Measurements from ENCODE around the gene LOX.

DNA sequence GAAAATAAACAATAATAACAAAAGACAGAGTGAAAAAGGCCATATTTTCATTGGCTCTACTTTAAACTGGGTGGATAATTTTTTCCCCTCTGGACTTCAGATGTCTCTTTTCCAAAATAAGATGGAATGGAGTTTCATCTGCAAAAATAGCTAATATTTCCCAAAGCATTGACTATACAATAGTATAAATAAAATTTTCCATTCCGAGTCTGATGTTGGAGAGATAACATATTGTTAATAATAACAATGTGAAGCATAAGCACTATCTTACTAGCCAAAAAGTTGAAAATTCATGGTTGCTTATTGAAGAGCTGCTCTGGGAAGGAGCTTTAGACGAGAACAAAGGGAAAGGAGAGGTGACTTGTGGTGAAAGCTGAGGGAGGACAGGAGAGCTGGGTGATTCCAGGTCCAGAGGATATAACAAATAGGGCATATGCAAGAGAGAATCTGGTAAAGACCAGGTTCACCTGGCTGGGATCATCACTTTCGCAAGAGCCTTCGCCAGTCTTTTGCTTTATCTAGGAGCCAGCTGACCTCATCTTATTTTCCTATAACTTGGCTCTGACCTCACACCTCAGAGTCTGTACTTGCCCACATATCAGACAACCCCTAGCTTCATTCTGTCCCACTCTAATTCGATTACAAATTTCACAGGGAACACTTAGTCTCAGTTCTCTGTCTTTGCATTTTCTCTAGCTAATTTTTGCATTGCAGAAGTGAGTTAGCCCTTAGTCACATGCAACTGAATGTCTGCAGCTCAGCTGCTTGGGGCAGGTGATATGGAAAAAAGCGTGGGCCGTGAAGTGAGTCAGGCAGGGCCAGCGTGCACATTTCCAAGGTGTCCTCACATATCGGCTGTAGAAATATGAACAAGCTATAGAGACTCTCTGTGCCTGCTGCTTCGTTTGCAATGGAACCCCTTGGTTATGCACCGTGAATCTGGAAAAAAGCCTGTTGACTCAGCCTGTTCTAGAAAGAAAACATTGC is 43.7 kb upstream of the LOX start:
- TF ChIP-seq TAF1 (IDR thresholded peaks at IDR 0.05; ENCODE audit: low read depth) (no peak), RAD21 (IDR thresholded peaks at IDR 0.05; ENCODE audit: low read depth) (no peak), REST (IDR thresholded peaks at IDR 0.05; ENCODE audit: low read depth) (no peak), EP300 (IDR thresholded peaks at IDR 0.05; ENCODE audit: borderline replicate concordance) (no peak), CEBPB (IDR thresholded peaks at IDR 0.05) (no peak), EGR1 (IDR thresholded peaks at IDR 0.05) (no peak), YY1 (IDR thresholded peaks at IDR 0.05; ENCODE audit: low read depth) (no peak), CREB1 (IDR thresholded peaks at IDR 0.05; ENCODE audit: low read depth) (no peak), FOXM1 (IDR thresholded peaks at IDR 0.05; ENCODE audit: borderline replicate concordance, low read depth) (no peak), TCF12 (IDR thresholded peaks at IDR 0.05; ENCODE audit: low read depth) (no peak), ZBTB7A (IDR thresholded peaks at IDR 0.05; ENCODE audit: low read depth) (no peak), NFIC (IDR thresholded peaks at IDR 0.05) (no peak)
- TF ChIP-seq, protein P1, sequence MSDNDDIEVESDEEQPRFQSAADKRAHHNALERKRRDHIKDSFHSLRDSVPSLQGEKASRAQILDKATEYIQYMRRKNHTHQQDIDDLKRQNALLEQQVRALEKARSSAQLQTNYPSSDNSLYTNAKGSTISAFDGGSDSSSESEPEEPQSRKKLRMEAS (IDR thresholded peaks at IDR 0.05) = no peak
